HCT116 (cell line): ENCODE data around the gene ST3GAL3. TPM values are rescaled to one million over a fixed set of nuclear protein-coding genes. Genes with fewer than 3 reads are reported as not detected.

Experiments
- ATAC-seq: fragments of 200-7000 bp; cut with Tn5 transposase; 2 replicates; pipeline ENCODE4 v1.9.1; 2020; ENCODE audit warnings: mild to moderate bottlenecking, moderate library complexity
- BruUV-seq: library from RNA; stranded (reverse); fragments of 400-500 nt; replicated peaks from 2 replicates; lab custom pipeline; 2021; lab: Mats Ljungman, UMichigan
- CTCF ChIA-PET: fragments of 300-600 bp; sonication (Branson Sonifier 250); formaldehyde crosslinking; loops from one replicate; lab custom pipeline; 2021; ENCODE audit warnings: antibody characterized with exemption; lab: Charles Lee
- POLR2A ChIA-PET: fragments of 300-600, 350-600 bp; sonication (Branson Sonifier 250); formaldehyde crosslinking; loops from one replicate; lab custom pipeline; 2021; ENCODE audit warnings: antibody characterized with exemption; lab: Charles Lee
- RAD21 ChIA-PET, 2 experiments: fragments of 300-600 bp; sonication (Branson Sonifier 250); formaldehyde crosslinking; loops; one replicate each; lab custom pipeline; 2023; ENCODE audit warnings: low total read pairs in 2 of 2; ENCODE audit not compliant: uncharacterized antibody in 2 of 2, unreplicated experiment in 2 of 2, low non-redundant PET in 1 of 2; lab: Charles Lee
- DNase-seq: peaks from one replicate; pipeline ENCODE4 v3.0.0-alpha.2; 2010; ENCODE audit warnings: low read depth, low spot score
- H2AFZ ChIP-seq: fragments of 200-600 bp; shearing (Covaris generic), sonication (generic); 2 replicates; pipeline ENCODE4 v1.6.1; 2017; ENCODE audit warnings: low read depth, mixed run types, mixed read lengths, antibody characterized with exemption, low read length; ENCODE audit not compliant: poor library complexity, severe bottlenecking
- H3K27ac ChIP-seq: 2 replicates; pipeline ENCODE4 v1.5.1; 2012; ENCODE audit warnings: low read depth, low read length
- H3K27me3 ChIP-seq: fragments of 200-600 bp; sonication (generic); 2 replicates; pipeline ENCODE4 v1.6.1; 2016; ENCODE audit warnings: mixed run types, low read length, mixed read lengths; ENCODE audit not compliant: insufficient read depth
- H3K36me3 ChIP-seq, 2 experiments: fragments of 200-500 bp in 1 of 2; fragments of 200-600 bp in 1 of 2; sonication (Bioruptor generic) in 1 of 2; sonication (generic) in 1 of 2; 2 replicates each; pipeline versions ENCODE4 v1.5.1 to v1.6.1; 2014 to 2016; ENCODE audit warnings: low read length in 2 of 2, inconsistent platforms in 1 of 2, mixed read lengths in 1 of 2, mixed run types in 1 of 2; ENCODE audit not compliant: insufficient read depth in 2 of 2, control insufficient read depth in 1 of 2
- H3K4me1 ChIP-seq, 2 experiments: fragments of 200-600 bp in 1 of 2; sonication (generic) in 1 of 2; 2 replicates each; pipeline versions ENCODE4 v1.5.1 to v1.6.1; 2012 to 2017; ENCODE audit warnings: low read length in 2 of 2, inconsistent platforms in 1 of 2, mild to moderate bottlenecking in 1 of 2, mixed read lengths in 1 of 2, mixed run types in 1 of 2, moderate library complexity in 1 of 2; ENCODE audit not compliant: insufficient read depth in 2 of 2, control insufficient read depth in 1 of 2
- H3K4me2 ChIP-seq: fragments of 200-600 bp; sonication (generic); 2 replicates; pipeline ENCODE4 v1.6.1; 2017; ENCODE audit warnings: mixed run types, low read length, mixed read lengths
- H3K4me3 ChIP-seq, 2 experiments: fragments of 200-600 bp in 1 of 2; sonication (generic) in 1 of 2; replicated peaks in 1 of 2; 2 replicates each; pipeline ENCODE4 v1.5.1; 2011 to 2016; ENCODE audit warnings: low read length in 2 of 2, control low read depth in 1 of 2, low read depth in 1 of 2, mild to moderate bottlenecking in 1 of 2, mixed read lengths in 1 of 2, mixed run types in 1 of 2
- H3K79me2 ChIP-seq: fragments of 200-600 bp; sonication (generic); 2 replicates; pipeline ENCODE4 v1.6.1; 2017; ENCODE audit warnings: mild to moderate bottlenecking, mixed run types, low read length, moderate library complexity, mixed read lengths; ENCODE audit not compliant: insufficient read depth
- H3K9ac ChIP-seq: fragments of 200-600 bp; sonication (generic); 2 replicates; pipeline ENCODE4 v1.6.1; 2016; ENCODE audit warnings: low read length, mixed read lengths
- H3K9me2 ChIP-seq: fragments of 200-600 bp; sonication (generic), shearing (Covaris generic); 2 replicates; pipeline ENCODE4 v1.6.1; 2017; ENCODE audit warnings: mixed run types, mild to moderate bottlenecking, moderate library complexity; ENCODE audit not compliant: insufficient read depth
- H3K9me3 ChIP-seq, 2 experiments: fragments of 200-500 bp in 1 of 2; fragments of 200-600 bp in 1 of 2; sonication (Bioruptor generic) in 1 of 2; sonication (generic) in 1 of 2; 2 replicates each; pipeline ENCODE4 v1.6.1; 2014 to 2017; ENCODE audit warnings: low read length in 2 of 2, mixed read lengths in 2 of 2, inconsistent platforms in 1 of 2, low read depth in 1 of 2, mild to moderate bottlenecking in 1 of 2, mixed run types in 1 of 2, moderate library complexity in 1 of 2; ENCODE audit not compliant: control insufficient read depth in 1 of 2, insufficient read depth in 1 of 2
- H4K20me1 ChIP-seq: fragments of 200-600 bp; sonication (generic), shearing (Covaris generic); 2 replicates; pipeline ENCODE4 v1.6.1; 2017; ENCODE audit warnings: mixed run types, mild to moderate bottlenecking, moderate library complexity; ENCODE audit not compliant: insufficient read depth
- EGR1 ChIP-seq: IDR thresholded peaks from 2 replicates; pipeline ENCODE4 v1.6.1; 2012; ENCODE audit warnings: low read depth
- ELF1 ChIP-seq: IDR thresholded peaks from 2 replicates; pipeline ENCODE4 v1.6.1; 2012; ENCODE audit warnings: low read depth, borderline replicate concordance
- EZH2 ChIP-seq: fragments of 200-600 bp; sonication (generic); IDR thresholded peaks from 2 replicates; pipeline ENCODE4 v1.6.1; 2017; ENCODE audit warnings: antibody characterized with exemption, mixed run types
- FOSL1 ChIP-seq: IDR thresholded peaks from 2 replicates; pipeline ENCODE4 v1.6.1; 2012; ENCODE audit warnings: low read depth
- POLR2AphosphoS5 ChIP-seq: IDR thresholded peaks from 2 replicates; pipeline ENCODE4 v1.6.1; 2011; ENCODE audit warnings: mild to moderate bottlenecking, low read depth, low read length, moderate library complexity
- SIN3A ChIP-seq: IDR thresholded peaks from 2 replicates; pipeline ENCODE4 v1.6.1; 2012; ENCODE audit warnings: low read depth
- SRF ChIP-seq: IDR thresholded peaks from 2 replicates; pipeline ENCODE4 v1.6.1; 2012; ENCODE audit warnings: low read depth
- YY1 ChIP-seq: IDR thresholded peaks from 2 replicates; pipeline ENCODE4 v1.6.1; 2011; ENCODE audit warnings: low read length, low read depth, moderate library complexity, mild to moderate bottlenecking; ENCODE audit not compliant: insufficient replicate concordance; ENCODE audit errors: extremely low read depth
- ZFX ChIP-seq: fragments of 450-650 bp; IDR thresholded peaks from 2 replicates; pipeline ENCODE4 v1.6.1; 2017
- ZNF274 ChIP-seq: fragments of 200-500 bp; sonication (Bioruptor generic); IDR thresholded peaks from 2 replicates; pipeline ENCODE4 v1.6.1; 2014; ENCODE audit warnings: mild to moderate bottlenecking, low read depth, low read length, inconsistent platforms
- intact Hi-C: fragments of 100-400 bp; cut with micrococcal nuclease; formaldehyde crosslinking; loops from 2 replicates; pipeline ENCODE4 v1.10.0; 2022
- total RNA-seq: library from RNA; stranded (reverse); gene quantifications from one replicate; pipeline ENCODE4 v1.2.1, GENCODE V29; 2021; ENCODE audit not compliant: unreplicated experiment
- TF ChIP-seq, protein P1 (sequence below): IDR thresholded peaks from 2 replicates; pipeline ENCODE4 v1.6.1; 2012; ENCODE audit warnings: low read depth
- TF ChIP-seq, protein P2 (sequence below): IDR thresholded peaks from 2 replicates; pipeline ENCODE4 v1.6.1; 2011; ENCODE audit warnings: mild to moderate bottlenecking, low read length, moderate library complexity; ENCODE audit not compliant: insufficient replicate concordance; ENCODE audit errors: extremely low read depth
- TF ChIP-seq, protein P3 (sequence below): IDR thresholded peaks from 2 replicates; pipeline ENCODE4 v1.6.1; 2012

Gene ST3GAL3
- total RNA-seq, 1 experiment from 2014 or later = 7.2 TPM

DNA sequence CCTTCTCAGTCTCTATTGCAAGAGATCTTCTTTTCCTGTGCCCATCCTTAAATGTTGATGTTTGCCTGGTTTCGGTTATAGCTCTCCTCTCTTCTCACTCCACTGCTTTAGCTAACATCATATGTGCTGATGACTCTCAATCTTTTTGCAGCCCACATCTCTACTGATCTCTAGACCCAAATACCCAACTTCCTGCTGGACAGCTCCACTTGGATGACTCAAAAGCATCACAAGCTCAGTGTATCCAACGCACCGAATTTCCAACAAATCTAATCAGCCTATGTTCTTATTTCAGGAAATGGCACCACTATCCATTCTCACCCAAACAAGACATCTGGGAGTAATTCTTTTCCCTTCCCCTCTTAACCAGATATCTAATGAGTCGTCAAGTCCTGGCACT, 147.1 kb downstream of the ST3GAL3 start:
- Histone ChIP-seq H3K27me3 (no peaks in the 10 kb centered on the region), H3K36me3 (no peaks in the 10 kb centered on the region), H3K79me2 (no peaks in the 10 kb centered on the region), H3K27ac (no peak overlapping the region), H3K9me2 (no peaks in the 10 kb centered on the region), H2AFZ (no peak overlapping the region), H4K20me1 (no peaks in the 10 kb centered on the region), H3K4me2 (no peak overlapping the region), H3K9me3 (no peaks in the 10 kb centered on the region), H3K9ac (no peak overlapping the region), H3K4me3 (no peak overlapping the region), H3K4me1 (peaks cover 25 to 27% of the 10 kb centered on the region in 2 experiments)
- ATAC-seq (no peak), DNase-seq (no peak)
- ChIA-PET RAD21 (no interaction called here), CTCF (interaction anchor here (1.9 kb wide), 1 partner anchor 80 kb away, joined by 7 read pairs; no protein-coding TSS in a partner anchor), POLR2A (no interaction called here)
- no TSS peak for BruUV-seq
- intact Hi-C loops = no loop called here
- TF ChIP-seq, protein P1, sequence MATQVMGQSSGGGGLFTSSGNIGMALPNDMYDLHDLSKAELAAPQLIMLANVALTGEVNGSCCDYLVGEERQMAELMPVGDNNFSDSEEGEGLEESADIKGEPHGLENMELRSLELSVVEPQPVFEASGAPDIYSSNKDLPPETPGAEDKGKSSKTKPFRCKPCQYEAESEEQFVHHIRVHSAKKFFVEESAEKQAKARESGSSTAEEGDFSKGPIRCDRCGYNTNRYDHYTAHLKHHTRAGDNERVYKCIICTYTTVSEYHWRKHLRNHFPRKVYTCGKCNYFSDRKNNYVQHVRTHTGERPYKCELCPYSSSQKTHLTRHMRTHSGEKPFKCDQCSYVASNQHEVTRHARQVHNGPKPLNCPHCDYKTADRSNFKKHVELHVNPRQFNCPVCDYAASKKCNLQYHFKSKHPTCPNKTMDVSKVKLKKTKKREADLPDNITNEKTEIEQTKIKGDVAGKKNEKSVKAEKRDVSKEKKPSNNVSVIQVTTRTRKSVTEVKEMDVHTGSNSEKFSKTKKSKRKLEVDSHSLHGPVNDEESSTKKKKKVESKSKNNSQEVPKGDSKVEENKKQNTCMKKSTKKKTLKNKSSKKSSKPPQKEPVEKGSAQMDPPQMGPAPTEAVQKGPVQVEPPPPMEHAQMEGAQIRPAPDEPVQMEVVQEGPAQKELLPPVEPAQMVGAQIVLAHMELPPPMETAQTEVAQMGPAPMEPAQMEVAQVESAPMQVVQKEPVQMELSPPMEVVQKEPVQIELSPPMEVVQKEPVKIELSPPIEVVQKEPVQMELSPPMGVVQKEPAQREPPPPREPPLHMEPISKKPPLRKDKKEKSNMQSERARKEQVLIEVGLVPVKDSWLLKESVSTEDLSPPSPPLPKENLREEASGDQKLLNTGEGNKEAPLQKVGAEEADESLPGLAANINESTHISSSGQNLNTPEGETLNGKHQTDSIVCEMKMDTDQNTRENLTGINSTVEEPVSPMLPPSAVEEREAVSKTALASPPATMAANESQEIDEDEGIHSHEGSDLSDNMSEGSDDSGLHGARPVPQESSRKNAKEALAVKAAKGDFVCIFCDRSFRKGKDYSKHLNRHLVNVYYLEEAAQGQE = peak; percentile 53
- TF ChIP-seq YY1 = no peak

DNA sequence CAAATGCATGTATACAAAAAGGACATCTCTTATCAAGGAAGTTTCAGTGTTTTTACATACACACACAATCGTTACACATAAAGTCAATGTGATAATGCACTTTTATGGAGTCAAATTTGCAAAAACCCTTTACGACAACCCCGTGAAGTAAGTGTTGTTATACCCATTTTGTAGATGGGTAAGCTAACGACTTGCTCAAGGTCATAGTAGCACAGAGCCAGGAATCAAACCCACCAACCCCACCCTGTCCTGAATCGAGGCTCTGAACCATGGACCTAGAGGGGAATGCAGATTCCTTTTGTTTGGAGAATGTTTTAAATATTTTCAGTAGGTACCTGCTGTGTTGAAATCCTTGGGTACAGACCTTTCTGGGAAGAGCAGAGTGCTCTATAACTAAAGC, 148.9 kb downstream of the ST3GAL3 start:
- ChIA-PET RAD21 (interaction anchor here in 1 of 2 experiments (1.3 kb wide), 1 partner anchor 93 kb away, joined by 7 read pairs; no protein-coding TSS in a partner anchor), CTCF (no interaction called here), POLR2A (no interaction called here)
- Histone ChIP-seq H3K79me2 (no peaks in the 10 kb centered on the region), H3K27ac (no peak overlapping the region), H3K36me3 (no peaks in the 10 kb centered on the region), H3K4me2 (no peak overlapping the region), H3K27me3 (no peaks in the 10 kb centered on the region), H3K4me1 (peaks cover 25 to 29% of the 10 kb centered on the region in 2 experiments), H3K4me3 (no peak overlapping the region), H3K9me2 (no peaks in the 10 kb centered on the region), H4K20me1 (no peaks in the 10 kb centered on the region), H3K9me3 (no peaks in the 10 kb centered on the region), H2AFZ (no peak overlapping the region), H3K9ac (no peak overlapping the region)
- intact Hi-C loops = no loop called here
- DNase-seq (no peak), ATAC-seq (no peak)
- BruUV-seq = no TSS peak
- no peak for TF ChIP-seq EGR1
- no peak for TF ChIP-seq POLR2AphosphoS5
- TF ChIP-seq SRF = no peak
- no peak for TF ChIP-seq ZFX
- TF ChIP-seq, protein P2, sequence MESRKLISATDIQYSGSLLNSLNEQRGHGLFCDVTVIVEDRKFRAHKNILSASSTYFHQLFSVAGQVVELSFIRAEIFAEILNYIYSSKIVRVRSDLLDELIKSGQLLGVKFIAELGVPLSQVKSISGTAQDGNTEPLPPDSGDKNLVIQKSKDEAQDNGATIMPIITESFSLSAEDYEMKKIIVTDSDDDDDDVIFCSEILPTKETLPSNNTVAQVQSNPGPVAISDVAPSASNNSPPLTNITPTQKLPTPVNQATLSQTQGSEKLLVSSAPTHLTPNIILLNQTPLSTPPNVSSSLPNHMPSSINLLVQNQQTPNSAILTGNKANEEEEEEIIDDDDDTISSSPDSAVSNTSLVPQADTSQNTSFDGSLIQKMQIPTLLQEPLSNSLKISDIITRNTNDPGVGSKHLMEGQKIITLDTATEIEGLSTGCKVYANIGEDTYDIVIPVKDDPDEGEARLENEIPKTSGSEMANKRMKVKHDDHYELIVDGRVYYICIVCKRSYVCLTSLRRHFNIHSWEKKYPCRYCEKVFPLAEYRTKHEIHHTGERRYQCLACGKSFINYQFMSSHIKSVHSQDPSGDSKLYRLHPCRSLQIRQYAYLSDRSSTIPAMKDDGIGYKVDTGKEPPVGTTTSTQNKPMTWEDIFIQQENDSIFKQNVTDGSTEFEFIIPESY = no peak
- TF ChIP-seq, protein P3, sequence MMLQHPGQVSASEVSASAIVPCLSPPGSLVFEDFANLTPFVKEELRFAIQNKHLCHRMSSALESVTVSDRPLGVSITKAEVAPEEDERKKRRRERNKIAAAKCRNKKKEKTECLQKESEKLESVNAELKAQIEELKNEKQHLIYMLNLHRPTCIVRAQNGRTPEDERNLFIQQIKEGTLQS = no peak
- no peak for TF ChIP-seq EZH2
- TF ChIP-seq ELF1 = no peak
- no peak for TF ChIP-seq FOSL1
- TF ChIP-seq SIN3A = no peak
- TF ChIP-seq YY1 = no peak
- TF ChIP-seq ZNF274 = no peak
